ENCODE measurements around the gene UST. TPM values are rescaled to one million over a fixed set of nuclear protein-coding genes. Genes with fewer than 3 reads are reported as not detected.

UST gene
- total and polyA plus RNA-seq, 9 of the 15 experiments (the other 6 are each of a cell fraction or from before 2014, with no cell fraction given): 0.04 to 0.10 TPM; not detected in 7

DNA sequence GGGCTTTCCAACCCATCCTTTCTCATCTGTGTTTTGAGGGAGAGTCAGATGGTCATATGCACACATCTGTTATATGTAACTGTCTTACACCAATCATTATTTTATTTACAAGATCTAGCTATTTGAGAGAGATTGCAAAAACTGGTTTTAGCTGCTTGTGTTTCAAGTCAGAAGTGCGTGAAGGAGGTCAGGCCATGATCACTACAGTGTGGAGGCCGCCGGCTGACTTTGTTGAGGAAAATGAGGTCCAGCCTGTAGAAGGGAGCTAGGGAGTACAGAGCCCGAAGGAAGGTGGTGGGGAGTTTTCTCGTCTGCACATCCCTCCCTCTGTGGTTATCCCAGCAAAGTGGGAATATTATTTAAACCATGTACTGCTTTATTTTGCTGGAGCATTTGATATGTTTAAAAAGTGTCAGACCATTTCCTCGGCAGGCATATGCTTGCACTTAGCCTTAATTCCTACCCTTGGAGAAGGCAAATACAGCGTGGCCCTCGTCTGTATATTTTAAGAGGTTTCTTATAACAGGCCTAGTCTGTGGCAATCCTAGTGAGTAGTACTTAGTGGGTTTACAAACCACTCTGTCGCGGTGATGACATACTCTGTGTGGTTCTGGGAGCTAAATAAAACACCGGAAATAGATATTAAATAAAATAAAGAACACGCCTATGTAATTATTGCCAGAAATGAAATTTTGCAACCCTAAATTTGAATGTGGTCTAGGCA lies 95.6 kb downstream of the UST start:
- Histone ChIP-seq H3K36me3 (ENCODE audit: control insufficient read depth, insufficient read depth, low read length) (no peaks in the 10 kb centered on the region), H2AFZ (ENCODE audit: low read depth, low read length) (no peak overlapping the region), H3K9me3 (replicated peaks; ENCODE audit: control insufficient read depth, insufficient read depth, low read depth, low read length) (no peaks in the 10 kb centered on the region), H3K9me1 (ENCODE audit: control insufficient read depth, insufficient read depth, low read length) (no peaks in the 10 kb centered on the region), H3K27me3 (ENCODE audit: control insufficient read depth in 2 of 2, insufficient read depth in 2 of 2, low read length in 2 of 2) (peaks cover 5 to 11% of the 10 kb centered on the region in 2 experiments; a peak in 1 of 5 replicates), H4K20me1 (replicated peaks; ENCODE audit: control insufficient read depth, insufficient read depth, low read length) (no peaks in the 10 kb centered on the region), H3K4me2 (ENCODE audit: insufficient read depth, low read length) (no peak overlapping the region), H3K79me2 (ENCODE audit: control insufficient read depth, insufficient read depth, low read length) (no peaks in the 10 kb centered on the region), H3K9ac (ENCODE audit: insufficient read depth in 1 of 2, low read depth in 2 of 2, low read length in 2 of 2) (no peak overlapping the region), H3K4me3 (no peak overlapping the region), H3K27ac (ENCODE audit: extremely low read depth, low read depth, low read length) (no peak overlapping the region), H3K4me1 (replicated peaks in 1 of 2; ENCODE audit: control insufficient read depth in 2 of 2, insufficient read depth in 2 of 2, low read length in 2 of 2) (no peaks in the 10 kb centered on the region)
- DNase-seq (ENCODE audit: extremely low read depth in 1 of 4, low spot score in 3 of 4) (no peak), ATAC-seq (no peak), FAIRE-seq (no peak)
- no TSS peak for BruUV-seq (replicated peaks)
- intact Hi-C loops (cut with micrococcal nuclease): no loop called here
- CTCF ChIA-PET (ENCODE audit: low intra/inter-chr PET ratio): no interaction called here
- in situ Hi-C loops (cut with MboI): no loop called here
- WGBS (ENCODE audit: insufficient coverage, low coverage, missing lambda C conversion rate): under 1% methylated on average over 12 of the region's 12 CpGs
- POLR2A ChIA-PET: no interaction called here
- TF ChIP-seq TAF15 (IDR thresholded peaks at IDR 0.05; ENCODE audit: low read depth, low read length): no peak
- TF ChIP-seq ZC3H4 (CRISPR knock-in tag; IDR thresholded peaks at IDR 0.05; ENCODE audit: borderline replicate concordance): no peak
- no peak for TF ChIP-seq JUND (IDR thresholded peaks at IDR 0.05; ENCODE audit: borderline replicate concordance, low read depth, low read length)
- no peak for TF ChIP-seq JUND (tag; IDR thresholded peaks at IDR 0.05; ENCODE audit: borderline replicate concordance, low read depth, low read length)
- TF ChIP-seq SRSF3 (IDR thresholded peaks at IDR 0.05; ENCODE audit: insufficient read depth, low read length): no peak
- TF ChIP-seq RERE (CRISPR knock-in tag; IDR thresholded peaks at IDR 0.05; ENCODE audit: borderline replicate concordance): no peak
- TF ChIP-seq RBM14 (IDR thresholded peaks at IDR 0.05; ENCODE audit: borderline replicate concordance, insufficient read depth, low read depth, low read length): no peak
- no peak for TF ChIP-seq HNRNPK (IDR thresholded peaks at IDR 0.05; ENCODE audit: low read depth, low read length, poor library complexity, severe bottlenecking)
- TF ChIP-seq PCBP2 (IDR thresholded peaks at IDR 0.05; ENCODE audit: low read depth, low read length, poor library complexity, severe bottlenecking): no peak
- TF ChIP-seq CC2D1A (IDR thresholded peaks at IDR 0.05): no peak
- TF ChIP-seq TCFL5 (CRISPR knock-in tag; conservative IDR thresholded peaks at IDR 0.05): no peak
